ENCODE measurements around the gene RERE.

- TF ChIP-seq POLR2A (IDR thresholded peaks at IDR 0.05; ENCODE audit: low read depth, low read length) (no peak), TAF1 (IDR thresholded peaks at IDR 0.05; ENCODE audit: borderline replicate concordance, low read depth, low read length) (no peak), POLR2AphosphoS5 (IDR thresholded peaks at IDR 0.05; ENCODE audit: low read depth, low read length) (no peak)
These were observed 443.7 kb downstream of the RERE start for GRCh38 chr1:8373581-8374241.
